D341Med (cell line): ENCODE data around the gene SKP2.

Experiments used
- DNase-seq: peaks from one replicate; pipeline ENCODE4 v3.0.0; 2012; ENCODE audit warnings: low spot score

Gene SKP2

DNA sequence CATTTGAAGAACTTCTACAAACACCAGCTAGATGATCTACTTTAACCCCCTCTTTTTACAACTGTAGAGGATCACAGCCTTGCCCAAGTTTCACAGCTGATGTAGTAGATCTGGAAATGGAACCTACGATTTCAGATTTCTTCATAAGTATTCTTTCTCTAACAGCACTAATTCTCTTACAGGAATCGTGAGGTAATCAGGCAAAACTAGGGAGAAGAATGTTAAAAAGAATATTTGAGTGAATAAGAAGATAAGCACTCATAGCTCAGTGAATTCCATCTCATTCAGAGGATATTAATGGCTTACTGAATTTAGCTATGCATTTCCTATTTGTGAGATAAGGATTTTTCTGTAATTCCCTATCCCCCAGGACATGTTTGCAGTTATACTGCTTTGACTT, 47.7 kb downstream of the SKP2 start:
- DNase-seq = no peak

- DNase-seq = no peak
These were observed 48.6 kb downstream of the SKP2 start for GRCh38 chr5:36200513-36200912.

- DNase-seq = no peak
These were observed 50.6 kb downstream of the SKP2 start for GRCh38 chr5:36202521-36202961.

- no peak for DNase-seq
These were observed 53.4 kb downstream of the SKP2 start for GRCh38 chr5:36205329-36205728.

DNA sequence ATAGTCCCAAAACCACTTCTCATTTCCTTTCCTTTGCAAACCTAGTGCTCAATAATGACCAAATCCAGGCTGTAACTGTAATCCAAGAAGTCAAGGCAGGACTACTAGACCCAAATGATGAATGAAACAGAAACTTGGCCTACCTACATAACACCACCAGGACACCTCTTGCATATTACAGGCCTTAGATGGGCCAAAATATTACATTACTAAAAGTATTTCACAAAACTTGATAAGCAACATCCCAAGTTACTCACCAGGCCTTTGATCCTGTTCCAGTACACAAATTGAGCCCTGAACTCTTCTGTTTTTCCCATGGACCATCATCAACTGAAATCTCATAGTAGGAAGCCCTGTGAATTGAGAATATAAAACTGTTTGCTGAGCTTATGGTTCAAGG, 55.0 kb downstream of the SKP2 start:
- no peak for DNase-seq

DNA sequence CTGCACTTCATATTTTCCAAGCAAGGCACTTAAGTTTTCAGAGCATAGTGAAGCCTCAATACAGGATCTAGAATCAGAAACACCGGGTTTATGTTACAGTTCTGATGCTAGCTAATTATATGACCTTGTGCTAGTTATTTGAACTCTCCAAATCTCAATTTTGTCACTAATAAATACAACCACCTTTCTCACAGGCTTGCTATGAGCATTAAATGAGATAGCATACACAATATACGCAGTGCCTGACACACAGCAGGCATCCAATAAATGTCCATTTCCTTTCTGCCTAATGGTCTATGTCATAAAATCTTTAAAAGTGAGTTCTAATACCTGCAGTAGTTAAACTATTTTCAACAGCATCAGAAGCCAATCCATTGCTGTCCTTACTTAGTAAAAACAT, 56.9 kb downstream of the SKP2 start:
- DNase-seq = no peak

- DNase-seq = no peak
These were observed 57.8 kb downstream of the SKP2 start for GRCh38 chr5:36209664-36210063.

- no peak for DNase-seq
These were observed 62.5 kb downstream of the SKP2 start for GRCh38 chr5:36214436-36214835.

DNA sequence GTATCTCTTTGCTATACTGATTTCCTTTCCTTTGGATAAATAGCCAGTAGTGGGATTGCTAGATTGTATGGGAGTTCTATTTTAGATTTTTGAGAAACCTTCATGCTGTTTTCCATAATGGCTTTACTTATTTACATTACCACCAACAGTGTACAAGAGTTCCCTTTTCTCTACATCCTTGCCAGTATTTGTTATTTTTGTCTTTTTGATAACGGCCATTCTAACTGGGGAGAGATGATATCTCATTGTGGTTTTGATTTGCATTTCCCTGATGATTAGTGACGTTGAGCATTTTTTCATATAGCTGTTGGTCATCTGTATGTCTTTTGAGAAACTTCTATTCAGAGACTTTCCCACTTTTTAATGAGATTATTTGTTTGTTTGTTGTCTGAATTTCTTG, 64.0 kb downstream of the SKP2 start:
- no peak for DNase-seq

GRCh38 chr5:36217567-36217966, 65.7 kb downstream of the SKP2 start:
- DNase-seq = no peak

- no peak for DNase-seq
These were observed 66.1 kb downstream of the SKP2 start for GRCh38 chr5:36217988-36218387.

DNA sequence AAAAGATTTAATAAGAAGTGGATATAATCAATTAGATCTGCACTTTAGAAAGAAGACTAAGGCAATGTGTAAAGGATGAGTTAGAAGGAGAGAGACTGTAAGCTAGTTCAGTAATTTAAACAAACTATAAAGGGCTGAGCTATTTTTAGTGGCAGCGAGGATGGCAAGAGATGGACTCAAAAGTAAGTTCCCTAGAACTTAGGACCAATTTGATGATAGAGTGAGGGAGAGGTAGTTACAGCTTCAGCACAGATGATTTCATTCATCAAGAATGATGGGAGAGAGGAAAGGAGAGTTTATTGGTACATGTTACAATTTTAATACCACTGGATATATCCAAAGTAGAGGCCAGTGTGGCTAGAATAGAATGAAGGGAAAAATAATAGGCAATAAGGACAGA, 70.7 kb downstream of the SKP2 start:
- DNase-seq = no peak

GRCh38 chr5:36227046-36227445, 75.1 kb downstream of the SKP2 start:
- no peak for DNase-seq

DNA sequence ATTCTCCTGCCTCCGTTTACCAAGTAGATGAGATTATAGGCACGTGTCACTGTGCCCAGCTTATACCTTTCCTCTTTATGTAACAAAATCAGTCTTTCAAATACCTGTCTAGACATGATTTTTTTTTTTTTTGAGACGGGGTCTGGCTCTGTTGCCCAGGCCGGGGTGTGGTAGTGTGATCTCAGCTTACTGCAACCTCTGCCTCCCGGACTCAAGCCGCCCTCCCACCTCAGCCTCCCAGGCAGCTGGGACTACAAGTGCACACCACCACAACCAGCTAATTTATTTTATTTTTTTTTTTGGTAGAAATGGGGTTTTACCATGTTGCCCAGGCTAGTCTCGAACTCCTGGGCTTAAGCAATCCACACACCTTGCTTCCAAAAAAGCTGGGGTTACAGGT, 76.6 kb downstream of the SKP2 start:
- DNase-seq = no peak

- no peak for DNase-seq
These were observed 78.4 kb downstream of the SKP2 start for GRCh38 chr5:36230151-36230790.

DNA sequence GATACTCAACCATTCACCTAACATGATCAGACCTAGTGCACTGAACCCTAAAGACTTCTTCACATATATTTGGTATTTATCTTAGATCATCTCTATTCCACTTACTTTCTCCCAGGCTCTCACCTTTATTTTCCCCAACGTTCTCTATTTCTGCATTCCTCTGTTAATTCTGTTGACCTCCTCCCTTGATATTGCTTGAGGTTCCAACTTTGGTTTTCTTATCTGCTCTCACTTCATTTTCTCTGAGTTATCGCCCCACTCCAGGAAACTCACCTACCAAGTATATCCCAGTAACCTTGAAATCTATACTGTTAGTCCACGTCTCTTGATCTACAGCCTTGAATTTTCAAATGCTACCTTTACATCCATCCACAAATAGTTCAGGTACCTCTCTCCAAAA, 80.6 kb downstream of the SKP2 start:
- DNase-seq = no peak
